HG02678 (cell line): Measurements from ENCODE around the gene LIPT1.
A peak's percentile ranks its signal among the peaks of the same experiment; 100 is the strongest.
"Not testable (repeated sequence)": the region's sequence is repeated elsewhere in the genome, so short reads cannot be mapped to it uniquely, and the experiment has no call there.

ENCODE experiments used
- ATAC-seq: cut with Tn5 transposase; IDR thresholded peaks from one replicate; pipeline ENCODE4 v1.9.1; 2021; ENCODE audit warnings: mild to moderate bottlenecking, moderate library complexity; ENCODE audit not compliant: unreplicated experiment

Gene LIPT1

DNA sequence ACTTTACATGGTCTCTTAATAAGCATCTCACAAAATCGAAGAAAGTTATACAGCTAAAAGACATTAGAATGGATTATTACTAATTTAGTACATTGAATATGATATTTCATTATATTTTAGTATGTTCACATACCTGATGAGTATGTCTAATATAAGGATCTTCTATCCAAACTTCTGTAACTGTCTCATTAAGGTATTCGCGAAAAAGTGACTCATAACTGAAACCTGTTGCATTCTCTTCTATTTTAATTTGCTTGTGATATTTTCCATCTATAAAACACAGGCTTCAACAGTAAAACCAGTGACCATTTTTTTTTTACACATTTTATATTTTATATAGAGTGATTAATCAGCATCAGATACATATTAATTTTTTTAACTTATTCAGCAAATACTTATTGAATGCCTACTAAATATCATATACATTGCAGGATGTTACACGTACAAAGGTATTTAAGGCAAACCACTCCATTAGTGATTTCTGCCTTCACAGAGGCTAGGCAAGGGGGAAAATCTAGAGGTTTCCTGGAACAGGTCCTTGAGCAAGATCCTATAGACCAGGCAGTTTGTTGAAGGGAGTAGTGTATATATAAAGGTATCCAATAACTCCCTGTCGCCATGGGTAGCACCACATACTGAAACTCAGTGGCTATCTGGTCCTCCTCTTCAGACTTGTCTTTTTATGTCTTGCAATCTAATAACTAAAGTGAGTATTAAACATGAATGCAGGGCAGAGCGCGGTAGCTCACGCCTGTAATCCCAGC lies 16.8 kb downstream of the LIPT1 start:
- ATAC-seq, result no peak

DNA sequence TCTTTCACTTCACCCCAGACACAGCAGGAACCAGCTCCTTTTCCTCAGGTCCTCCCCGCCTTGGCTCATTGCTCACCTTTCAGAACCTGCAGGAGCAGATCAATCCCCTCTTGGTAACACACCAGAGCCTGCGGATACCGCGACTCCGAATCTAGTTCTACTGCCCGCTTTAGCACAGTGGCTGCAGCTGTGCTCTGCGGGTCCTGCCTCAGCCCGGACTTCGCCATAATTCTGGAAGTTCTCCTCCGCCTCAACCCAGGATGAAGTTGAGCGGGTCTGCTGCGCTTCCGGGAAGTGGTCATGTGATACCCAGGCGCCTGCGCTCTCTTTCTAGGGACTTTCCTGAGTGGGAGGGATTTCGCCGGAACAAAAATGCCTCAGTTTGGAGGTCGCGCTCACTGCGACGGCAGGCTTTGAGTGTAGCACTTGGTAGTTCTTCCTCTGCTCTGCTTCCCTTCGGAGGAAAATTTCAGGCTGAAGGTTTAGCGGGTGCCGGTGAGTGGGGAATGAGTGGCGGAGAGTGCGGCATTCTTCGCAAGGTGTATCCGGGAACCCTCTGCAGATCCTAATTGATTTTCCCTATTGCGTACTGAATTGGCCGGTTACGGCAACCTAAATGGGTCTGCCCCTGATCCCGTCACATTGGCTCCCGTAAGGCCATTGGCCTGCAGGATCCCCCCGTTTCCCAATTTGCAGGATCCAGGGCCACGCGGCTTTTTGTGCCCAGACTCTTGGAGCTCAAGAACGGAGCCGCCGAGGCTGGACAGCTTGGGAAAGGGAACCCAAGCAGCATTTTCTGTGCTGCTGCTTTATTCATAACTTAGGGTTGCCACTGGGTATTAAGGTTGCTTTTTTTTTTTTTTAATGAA lies 26.2 kb downstream of the LIPT1 start, which contains the start of the genes MITD1 and MRPL30:
Gene MITD1 (minus strand): TSS at position 304 of the 869 bp plus-strand sequence. CDS start 77 bp downstream, at position 227.
Gene MRPL30 (plus strand): TSS at position 430 of the 869 bp plus-strand sequence. CDS start 5,020 bp downstream, outside the sequence.
- peak; percentile 93 for ATAC-seq

DNA sequence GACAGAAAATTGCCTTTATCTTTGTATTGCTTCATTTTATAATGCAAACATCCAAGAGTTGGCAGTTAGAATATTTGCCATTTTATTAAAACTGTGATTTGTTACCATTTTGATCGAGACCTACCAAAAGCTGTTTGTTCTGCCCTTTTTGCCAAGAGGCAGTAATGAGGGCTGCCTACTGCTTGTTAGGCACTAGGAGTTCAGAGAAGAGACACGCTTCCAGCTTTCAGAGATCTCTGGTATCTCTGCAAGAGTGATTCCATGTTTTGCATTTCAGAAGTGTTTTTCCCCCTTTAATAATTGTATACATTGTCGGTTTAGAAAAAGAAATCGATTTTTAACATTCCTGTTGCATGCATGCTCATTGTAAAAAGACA lies 26.8 kb downstream of the LIPT1 start:
- no peak for ATAC-seq

DNA sequence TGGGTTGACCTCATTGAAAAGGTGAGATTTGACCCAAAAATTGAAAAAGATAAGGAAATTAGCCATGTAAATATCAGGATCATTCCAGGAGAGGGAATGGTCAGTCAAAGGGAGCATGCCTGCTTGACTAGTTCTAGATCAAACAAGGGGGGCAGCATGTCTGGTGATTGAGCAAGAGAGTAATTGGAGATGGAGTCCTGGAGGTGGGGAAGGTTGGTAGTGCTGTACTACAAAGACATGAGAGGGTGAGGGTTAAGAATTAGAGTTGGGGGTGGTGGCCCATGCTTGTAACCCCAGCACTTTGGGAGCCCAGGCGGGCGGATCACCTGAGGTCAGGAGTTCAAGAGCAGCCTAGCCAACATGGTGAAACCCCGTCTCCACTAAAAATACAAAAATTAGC lies 28.3 kb downstream of the LIPT1 start:
- ATAC-seq, result no peak

DNA sequence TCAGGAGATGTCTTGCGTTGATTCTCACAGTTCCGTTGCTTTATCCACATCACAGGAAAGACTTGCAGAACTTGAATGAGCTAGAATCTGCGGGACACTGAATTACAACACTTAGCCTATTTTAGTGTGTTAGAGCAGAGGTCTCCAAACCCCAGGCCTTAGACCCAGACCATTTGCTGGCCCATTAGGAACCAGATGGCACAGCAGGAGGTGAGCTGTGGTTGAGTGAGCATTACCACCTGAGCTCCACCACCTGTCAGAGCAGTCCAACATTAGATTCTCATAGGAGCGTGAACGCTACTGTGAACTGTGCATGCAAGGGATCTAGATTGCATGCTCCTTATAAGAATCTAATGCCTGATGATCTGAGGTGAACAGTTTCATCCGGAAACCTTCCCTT lies 30.0 kb downstream of the LIPT1 start:
- no peak for ATAC-seq

DNA sequence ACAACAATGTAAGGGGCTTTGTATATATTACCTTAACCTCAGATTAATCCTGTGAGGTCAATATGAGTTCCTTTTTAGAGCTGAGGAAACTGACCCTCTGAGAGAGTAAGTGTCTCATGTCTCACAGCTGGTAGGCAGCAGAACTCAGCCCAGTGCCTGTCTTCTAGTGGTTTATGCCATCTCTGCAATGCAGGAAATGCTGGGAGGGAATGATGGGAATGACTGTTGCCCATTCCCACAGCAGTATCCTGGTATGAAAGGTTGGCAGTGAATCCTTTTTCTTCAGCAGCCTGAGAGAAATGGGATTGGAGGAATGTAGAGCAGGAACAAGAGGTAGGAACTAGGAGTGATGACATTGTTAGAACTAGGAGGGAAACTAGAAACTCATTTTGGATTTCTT lies 32.2 kb downstream of the LIPT1 start:
- no peak for ATAC-seq

DNA sequence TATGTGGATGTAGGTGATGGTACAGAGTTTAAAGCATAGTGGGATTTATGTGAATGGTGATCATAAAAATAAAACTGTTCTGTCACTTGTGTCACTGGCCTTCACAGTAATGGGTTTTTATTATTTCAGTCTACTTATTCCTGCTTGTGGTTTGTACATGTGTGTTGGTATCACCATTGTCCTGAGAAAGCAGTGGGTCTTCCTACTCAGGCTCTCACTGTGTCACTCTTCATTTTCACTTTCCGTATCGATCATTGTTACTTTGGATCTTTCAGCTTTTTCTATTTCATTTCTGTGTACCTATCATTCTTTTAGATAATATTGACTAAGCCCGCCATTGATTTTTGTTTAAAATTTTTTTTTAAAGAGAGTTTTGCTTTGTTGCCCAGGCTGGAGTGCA lies 33.6 kb downstream of the LIPT1 start:
- ATAC-seq, result no peak

DNA sequence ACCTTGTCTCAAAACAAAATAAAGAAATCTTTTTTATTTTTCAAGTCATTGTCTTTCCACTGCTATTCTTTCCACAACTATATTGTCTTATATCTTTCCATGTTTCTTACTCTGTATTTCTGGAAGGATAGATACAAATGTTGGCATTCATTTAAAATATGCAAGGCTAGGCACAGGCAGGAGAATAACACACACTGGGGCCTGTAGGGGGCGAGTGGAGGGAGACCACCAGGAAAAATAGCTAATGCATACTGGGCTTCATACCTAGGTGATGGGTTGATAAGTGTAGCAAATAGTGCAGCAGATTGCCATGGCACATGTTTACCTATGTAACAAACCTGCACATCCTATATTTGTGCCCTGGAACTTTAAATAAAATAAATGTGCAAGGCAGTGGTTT lies 35.8 kb downstream of the LIPT1 start:
- ATAC-seq, result no peak

DNA sequence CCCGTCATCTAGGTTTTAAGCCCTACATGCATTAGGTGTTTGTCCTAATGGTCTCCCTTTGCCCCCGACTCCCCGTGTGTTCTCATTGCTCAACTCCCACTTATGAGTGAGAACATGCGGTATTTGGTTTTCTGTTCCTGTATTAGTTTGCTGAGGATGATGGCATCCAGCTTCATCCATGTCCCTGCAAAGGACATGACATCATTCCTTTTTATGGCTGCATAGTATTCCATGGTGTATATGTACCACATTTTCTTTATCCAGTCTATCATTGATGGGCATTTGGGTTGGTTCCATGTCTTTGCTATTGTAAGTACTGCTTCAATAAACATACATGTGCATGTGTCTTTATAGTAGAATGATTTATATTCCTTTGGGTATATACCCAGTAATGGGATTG lies 37.6 kb downstream of the LIPT1 start:
- ATAC-seq, result not testable (repeated sequence)

DNA sequence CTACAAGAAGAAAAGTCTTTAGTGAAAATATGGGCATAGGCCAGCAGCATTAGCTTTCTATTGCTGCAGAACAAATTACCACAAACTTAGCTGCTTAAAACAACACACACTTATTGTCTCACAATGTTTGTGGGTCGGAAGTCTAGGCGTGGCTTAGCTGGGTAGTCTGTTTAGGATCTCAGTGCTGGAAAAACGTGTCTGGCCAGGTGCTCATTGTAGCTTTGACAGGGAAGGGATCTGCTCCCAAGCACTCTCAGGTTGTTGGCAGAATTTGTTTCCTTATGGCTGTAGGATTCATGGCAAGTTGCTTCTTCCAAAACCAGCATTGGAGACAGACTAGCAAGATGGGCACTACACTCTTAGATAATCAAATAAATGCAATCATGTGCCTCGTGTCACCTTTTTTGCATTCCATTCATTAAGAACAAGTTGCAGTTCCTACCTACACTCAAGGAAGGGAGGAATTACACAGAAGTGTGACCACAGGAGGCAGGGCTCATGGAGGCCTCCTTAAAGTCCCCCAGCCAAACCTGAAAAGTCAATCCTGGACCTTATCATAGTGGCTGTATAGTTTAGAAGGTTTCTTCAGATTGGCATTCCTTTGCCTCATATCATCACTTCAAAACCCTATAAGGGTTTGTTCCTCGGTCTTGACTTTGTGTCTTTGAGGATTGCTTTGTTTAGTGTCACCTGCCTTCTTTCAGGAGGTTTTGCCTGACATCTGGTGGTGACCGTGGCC lies 43.5 kb downstream of the LIPT1 start:
- no peak for ATAC-seq

DNA sequence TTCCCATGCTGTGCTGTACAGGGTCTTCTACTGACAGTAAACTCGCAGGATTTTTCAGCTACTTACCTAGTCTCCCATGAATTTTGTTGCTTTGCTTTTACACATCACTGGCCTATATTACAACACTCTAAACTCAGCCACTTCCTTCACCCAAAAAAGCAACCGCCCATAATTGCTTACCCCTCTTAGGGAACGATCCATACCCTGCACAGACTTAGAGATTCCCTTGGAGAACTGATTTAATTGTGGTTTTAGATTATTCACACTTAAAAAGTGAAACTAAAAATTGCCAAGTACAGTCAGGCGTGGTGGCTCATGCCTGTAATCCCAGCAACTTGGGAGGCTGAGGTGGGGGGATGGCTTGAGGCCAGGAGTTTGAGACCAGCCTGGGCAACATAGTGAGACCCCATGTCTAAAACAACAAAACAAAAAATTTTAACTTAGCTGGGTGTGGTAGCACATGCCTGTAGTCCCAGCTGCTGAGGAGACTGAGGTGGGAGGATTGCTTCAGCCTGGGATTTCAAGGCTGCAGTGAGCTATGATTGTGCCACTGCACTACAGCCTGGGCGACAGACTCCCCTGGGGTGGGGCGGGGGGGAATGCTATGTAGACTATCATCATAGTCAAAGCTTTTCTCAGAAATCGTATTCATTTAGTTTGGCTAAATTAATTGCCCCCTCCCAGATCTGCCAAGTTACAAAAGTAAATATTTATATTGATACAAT lies 45.5 kb downstream of the LIPT1 start:
- ATAC-seq, result no peak

DNA sequence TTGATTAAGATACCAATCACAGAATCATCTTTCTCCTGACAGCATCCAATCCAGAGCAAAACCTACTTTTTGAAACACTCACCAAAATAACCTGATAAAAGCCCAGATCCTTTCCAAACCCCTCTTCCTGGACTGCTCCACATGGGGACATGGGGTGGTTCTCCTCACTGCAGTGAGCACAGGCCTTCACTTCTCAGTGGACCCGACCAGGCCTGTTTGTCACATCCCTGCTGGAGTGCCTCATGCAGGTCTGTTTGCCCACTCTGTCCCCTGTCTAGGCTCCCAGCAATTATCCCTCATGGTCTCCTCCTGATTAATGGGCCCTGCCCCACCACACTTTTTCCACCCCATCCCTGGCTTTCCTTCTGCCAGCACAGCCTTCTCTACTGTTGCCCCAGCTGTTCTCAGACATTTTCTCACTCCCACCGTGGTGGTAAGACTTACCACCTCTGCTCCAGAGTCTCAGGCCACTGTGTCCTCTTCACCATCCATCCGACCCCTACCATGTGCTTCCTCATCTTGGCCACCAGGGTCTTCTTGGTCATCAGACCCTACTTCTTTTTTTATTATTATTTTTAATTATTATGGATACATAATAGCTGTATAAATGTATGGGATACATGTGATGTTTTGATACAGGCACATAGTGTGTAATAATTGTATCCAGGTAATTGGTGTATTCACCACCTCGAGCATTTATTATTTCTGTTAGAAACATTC lies 47.4 kb downstream of the LIPT1 start:
- no peak for ATAC-seq

DNA sequence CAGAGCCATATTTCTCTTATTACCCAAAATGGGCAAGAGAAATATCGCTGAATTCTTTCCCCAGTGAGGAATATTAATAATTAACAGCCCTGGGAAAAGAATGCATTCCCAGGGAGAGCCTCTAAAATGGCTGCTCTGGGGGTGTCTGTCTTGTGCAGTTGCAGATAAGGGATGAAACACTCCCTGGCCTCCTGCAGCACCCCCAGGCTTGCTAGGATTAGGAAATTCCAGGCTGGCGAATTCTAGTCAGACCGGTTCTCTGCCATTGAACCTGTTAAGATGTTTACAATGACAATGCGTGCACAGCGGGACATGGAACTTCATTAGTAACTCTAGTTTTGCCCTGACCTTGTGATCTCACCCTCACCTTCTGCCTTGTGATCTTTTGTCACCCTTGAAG lies 50.7 kb downstream of the LIPT1 start:
- ATAC-seq, result no peak
